Endothelial cell of umbilical vein (primary cell): ENCODE data around the gene TSGA10IP.

ENCODE experiments used
- EZH2 ChIP-seq: IDR thresholded peaks from 2 replicates; pipeline ENCODE4 v1.6.1; 2012; ENCODE audit warnings: borderline replicate concordance, low read depth, mild to moderate bottlenecking, moderate library complexity, low read length, inconsistent platforms; ENCODE audit not compliant: severe bottlenecking
- JUN ChIP-seq: IDR thresholded peaks from 2 replicates; pipeline ENCODE4 v1.6.1; 2011; ENCODE audit warnings: borderline replicate concordance, low read depth; ENCODE audit not compliant: insufficient read length, insufficient read depth
- POLR2A ChIP-seq: IDR thresholded peaks from 2 replicates; pipeline ENCODE4 v1.6.1; 2012; ENCODE audit warnings: low read depth, mild to moderate bottlenecking, control low read depth, low read length
- POLR2AphosphoS5 ChIP-seq: IDR thresholded peaks from 2 replicates; pipeline ENCODE4 v1.6.1; 2012; ENCODE audit warnings: low read depth, mild to moderate bottlenecking, control low read depth, low read length, moderate library complexity; ENCODE audit not compliant: insufficient read depth
- TF ChIP-seq, protein P1 (sequence below), 2 donors: IDR thresholded peaks; 1 replicate in 1 of 2; 2 replicates in 1 of 2; pipeline ENCODE4 v1.5.1; 2011; ENCODE audit warnings: low read length in 2 of 2, mild to moderate bottlenecking in 2 of 2, moderate library complexity in 2 of 2, control low read depth in 1 of 2, inconsistent platforms in 1 of 2, low read depth in 1 of 2; ENCODE audit not compliant: insufficient read depth in 1 of 2; ENCODE audit errors: extremely low read depth in 1 of 2
- TF ChIP-seq, protein P2 (sequence below): IDR thresholded peaks from 2 replicates; pipeline ENCODE4 v1.6.1; 2011; ENCODE audit not compliant: insufficient read depth, insufficient read length

DNA sequence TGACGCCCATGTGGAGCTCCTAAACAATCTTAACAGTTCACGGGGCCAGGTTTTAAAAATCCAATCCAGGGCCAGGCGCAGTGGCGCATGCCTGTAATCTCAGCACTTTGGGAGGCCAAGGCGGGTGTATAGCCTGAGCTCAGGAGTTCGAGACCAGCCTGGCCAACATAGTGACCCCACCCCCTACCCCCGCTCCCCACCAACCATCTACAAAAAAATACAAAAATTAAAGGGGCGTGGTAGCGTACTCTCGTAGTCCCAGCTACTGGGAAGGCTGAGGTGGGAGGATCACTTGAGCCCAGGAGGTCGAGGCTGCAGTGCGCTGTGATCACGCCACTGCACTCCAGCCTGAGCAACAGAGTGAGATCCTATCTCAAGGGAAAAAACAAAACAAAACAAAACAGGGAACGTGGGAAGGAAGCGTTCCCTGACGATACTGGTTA lies 15.6 kb downstream of the TSGA10IP start:
- TF ChIP-seq POLR2A, result no peak
- TF ChIP-seq, protein P1, sequence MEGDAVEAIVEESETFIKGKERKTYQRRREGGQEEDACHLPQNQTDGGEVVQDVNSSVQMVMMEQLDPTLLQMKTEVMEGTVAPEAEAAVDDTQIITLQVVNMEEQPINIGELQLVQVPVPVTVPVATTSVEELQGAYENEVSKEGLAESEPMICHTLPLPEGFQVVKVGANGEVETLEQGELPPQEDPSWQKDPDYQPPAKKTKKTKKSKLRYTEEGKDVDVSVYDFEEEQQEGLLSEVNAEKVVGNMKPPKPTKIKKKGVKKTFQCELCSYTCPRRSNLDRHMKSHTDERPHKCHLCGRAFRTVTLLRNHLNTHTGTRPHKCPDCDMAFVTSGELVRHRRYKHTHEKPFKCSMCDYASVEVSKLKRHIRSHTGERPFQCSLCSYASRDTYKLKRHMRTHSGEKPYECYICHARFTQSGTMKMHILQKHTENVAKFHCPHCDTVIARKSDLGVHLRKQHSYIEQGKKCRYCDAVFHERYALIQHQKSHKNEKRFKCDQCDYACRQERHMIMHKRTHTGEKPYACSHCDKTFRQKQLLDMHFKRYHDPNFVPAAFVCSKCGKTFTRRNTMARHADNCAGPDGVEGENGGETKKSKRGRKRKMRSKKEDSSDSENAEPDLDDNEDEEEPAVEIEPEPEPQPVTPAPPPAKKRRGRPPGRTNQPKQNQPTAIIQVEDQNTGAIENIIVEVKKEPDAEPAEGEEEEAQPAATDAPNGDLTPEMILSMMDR (IDR thresholded peaks at IDR 0.05; ENCODE audit: extremely low read depth in 1 of 2, insufficient read depth in 1 of 2, low read depth in 1 of 2, low read length in 2 of 2), result no peak
- TF ChIP-seq EZH2, result no peak
- no peak for TF ChIP-seq POLR2AphosphoS5
- TF ChIP-seq, protein P2, sequence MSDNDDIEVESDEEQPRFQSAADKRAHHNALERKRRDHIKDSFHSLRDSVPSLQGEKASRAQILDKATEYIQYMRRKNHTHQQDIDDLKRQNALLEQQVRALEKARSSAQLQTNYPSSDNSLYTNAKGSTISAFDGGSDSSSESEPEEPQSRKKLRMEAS, result no peak
- TF ChIP-seq JUN, result no peak
